OCI-M1 (cell line): Measurements from ENCODE around the gene GBP5.
"Not testable (repeated sequence)": the region's sequence is repeated elsewhere in the genome, so short reads cannot be mapped to it uniquely, and the experiment has no call there.

Experiments used
- DNase-seq: peaks from one replicate; lab custom pipeline; 2025; lab: John Stamatoyannopoulos, UW

Gene GBP5

GRCh38 chr1:89272269-89273041 is at the start of gene GBP5:
Gene GBP5, minus strand, starts transcription at chr1:89272860. Its CDS starts 3,305 bp downstream, at chr1:89269555.
- peak; percentile 92 for DNase-seq

- no peak for DNase-seq
Observed at GRCh38 chr1:89322402-89322801, 49.7 kb upstream of the GBP5 start.

- DNase-seq = no peak
Observed at GRCh38 chr1:89312572-89312971, 39.9 kb upstream of the GBP5 start.

GRCh38 chr1:89311757-89312156 is 39.1 kb upstream of the GBP5 start:
- DNase-seq = no peak

GRCh38 chr1:89310976-89311375 is 38.3 kb upstream of the GBP5 start:
- peak; percentile 33 for DNase-seq

GRCh38 chr1:89310505-89310904 is 37.8 kb upstream of the GBP5 start:
- DNase-seq = peak; percentile 81

- peak; percentile 40 for DNase-seq
Observed at GRCh38 chr1:89309828-89310227, 37.2 kb upstream of the GBP5 start.

GRCh38 chr1:89306273-89306672 is 33.6 kb upstream of the GBP5 start:
- no peak for DNase-seq

- DNase-seq = no peak
Observed at GRCh38 chr1:89305493-89305892, 32.8 kb upstream of the GBP5 start.

GRCh38 chr1:89304572-89305230 is 32.0 kb upstream of the GBP5 start:
- no peak for DNase-seq

- no peak for DNase-seq
Observed at GRCh38 chr1:89302697-89303332, 30.2 kb upstream of the GBP5 start.

GRCh38 chr1:89299739-89300463 is 27.2 kb upstream of the GBP5 start:
- not testable (repeated sequence) for DNase-seq

- DNase-seq = no peak
Observed at GRCh38 chr1:89298461-89298860, 25.8 kb upstream of the GBP5 start.

- peak; percentile 72 for DNase-seq
Observed at GRCh38 chr1:89295187-89295586, 22.5 kb upstream of the GBP5 start.

GRCh38 chr1:89291276-89291675 is 18.6 kb upstream of the GBP5 start:
- no peak for DNase-seq

GRCh38 chr1:89288051-89288340 is 15.3 kb upstream of the GBP5 start:
- DNase-seq = no peak

- DNase-seq = peak; percentile 60
Observed at GRCh38 chr1:89287181-89288050, 14.8 kb upstream of the GBP5 start.

GRCh38 chr1:89286549-89287180 is 14.0 kb upstream of the GBP5 start:
- DNase-seq = peak; percentile 90

- no peak for DNase-seq
Observed at GRCh38 chr1:89285745-89286380, 13.2 kb upstream of the GBP5 start.

- not testable (repeated sequence) for DNase-seq
Observed at GRCh38 chr1:89284078-89284763, 11.6 kb upstream of the GBP5 start.
